NB4 (cell line): Measurements from ENCODE around the gene AVEN.

Experiments used
- DNase-seq: peaks from one replicate; pipeline ENCODE4 v3.0.0; 2010; ENCODE audit warnings: low read depth
- H3K4me3 ChIP-seq: one replicate; pipeline ENCODE4 v1.5.1; 2011; ENCODE audit warnings: mild to moderate bottlenecking, low read depth, low read length, moderate library complexity
- CTCF ChIP-seq: IDR thresholded peaks from one replicate; pipeline ENCODE4 v1.5.1; 2012; ENCODE audit warnings: low read depth, low read length
- MAX ChIP-seq: IDR thresholded peaks from 2 replicates; pipeline ENCODE4 v1.6.1; 2011; ENCODE audit warnings: low read depth, low read length
- MYC ChIP-seq: IDR thresholded peaks from 2 replicates; pipeline ENCODE4 v1.6.1; 2011; ENCODE audit warnings: low read depth, low read length
- POLR2A ChIP-seq: IDR thresholded peaks from 2 replicates; pipeline ENCODE4 v1.6.1; 2011; ENCODE audit warnings: mild to moderate bottlenecking; ENCODE audit not compliant: insufficient read length; ENCODE audit errors: extremely low read depth

The AVEN gene

GRCh38 chr15:33941279-33942063, 97.5 kb downstream of the AVEN start:
- no peak for TF ChIP-seq CTCF
- TF ChIP-seq MAX: no peak
- DNase-seq: no peak
- no peak overlapping the region for H3K4me3 ChIP-seq

GRCh38 chr15:33934921-33935320, 104.1 kb downstream of the AVEN start:
- H3K4me3 ChIP-seq: no peak overlapping the region
- DNase-seq: no peak
- TF ChIP-seq MAX: no peak
- no peak for TF ChIP-seq CTCF
- no peak for TF ChIP-seq POLR2A
- TF ChIP-seq MYC: no peak

GRCh38 chr15:33934396-33934795, 104.6 kb downstream of the AVEN start:
- TF ChIP-seq CTCF (no peak), POLR2A (no peak), MAX (no peak), MYC (no peak)
- no peak for DNase-seq
- no peak overlapping the region for H3K4me3 ChIP-seq

GRCh38 chr15:33932734-33933133, 106.3 kb downstream of the AVEN start:
- TF ChIP-seq CTCF (no peak), MYC (no peak), POLR2A (no peak), MAX (no peak)
- no peak for DNase-seq
- no peak overlapping the region for H3K4me3 ChIP-seq

- no peak overlapping the region for H3K4me3 ChIP-seq
- no peak for TF ChIP-seq MYC
- no peak for TF ChIP-seq POLR2A
- no peak for TF ChIP-seq MAX
- no peak for TF ChIP-seq CTCF
- no peak for DNase-seq
These were observed 112.7 kb downstream of the AVEN start for GRCh38 chr15:33926260-33926659.

GRCh38 chr15:33923446-33923845, 115.6 kb downstream of the AVEN start:
- no peak overlapping the region for H3K4me3 ChIP-seq
- no peak for TF ChIP-seq MYC
- no peak for TF ChIP-seq POLR2A
- no peak for TF ChIP-seq CTCF
- TF ChIP-seq MAX: no peak
- DNase-seq: no peak
